Lower leg skin (tissue), 4 donors: ENCODE measurements around the gene UBXN11. TPM values are rescaled to one million over a fixed set of nuclear protein-coding genes. Genes with fewer than 3 reads are reported as not detected.

Experiments
- DNase-seq, 2 donors: peaks; one replicate each; pipeline ENCODE4 v3.0.0-alpha.2; 2019; ENCODE audit warnings: low spot score in 2 of 2
- H3K4me3 ChIP-seq: fragments of 200-600 bp; sonication (generic); 2 replicates; pipeline ENCODE4 v1.5.1; 2017; ENCODE audit warnings: mild to moderate bottlenecking, low read depth; ENCODE audit not compliant: poor library complexity, severe bottlenecking
- CTCF ChIP-seq, 3 donors: fragments of 450-650 bp; IDR thresholded peaks; one replicate each; pipeline ENCODE4 v1.5.1; 2016; ENCODE audit warnings: antibody characterized with exemption in 3 of 3, mild to moderate bottlenecking in 3 of 3, moderate library complexity in 2 of 3
- POLR2A ChIP-seq, 2 donors: fragments of 450-650 bp; IDR thresholded peaks; one replicate each; pipeline ENCODE4 v1.6.1; 2016 to 2017; ENCODE audit warnings: antibody characterized with exemption in 2 of 2, mild to moderate bottlenecking in 1 of 2, moderate library complexity in 1 of 2
- WGBS, 2 donors: methylation state at CpG; one replicate each; pipeline ENCODE4 v1.1.5; 2018; 5-methylcytosine and 5-hydroxymethylcytosine counted together
- intact Hi-C: fragments of 100-400 bp; cut with DNase I; formaldehyde crosslinking; loops from one replicate; pipeline ENCODE4 v1.15.0; 2023; ENCODE audit warnings: low total_unique reads
- total RNA-seq, 4 donors: library from RNA; depleted of rRNA; stranded (reverse); fragments of >200 nt; gene quantifications; one replicate each; pipeline ENCODE4 v1.1.0, GENCODE V29; 2016

UBXN11 gene
- total RNA-seq, 4 donors from 2014 or later, result 5.1 to 9.6 (median 5.8) TPM

- DNase-seq, result peak in 1 of 2 donors; percentile 75
- no peak overlapping the region for H3K4me3 ChIP-seq
- TF ChIP-seq POLR2A (IDR thresholded peaks at IDR 0.05) (no peak), CTCF (IDR thresholded peaks at IDR 0.05) (no peak)
- intact Hi-C loops, result loop anchor here (5.0 kb wide), 1 partner anchor 35 kb away; no protein-coding TSS in a partner anchor
- 59 to 66% methylated on average over 8 of the region's 8 CpGs for WGBS, 2 donors
These were observed 19.3 kb downstream of the UBXN11 start for GRCh38 chr1:26287033-26287711.

GRCh38 chr1:26286064-26286416 is 20.4 kb downstream of the UBXN11 start:
- intact Hi-C loops, result loop anchor here (5.0 kb wide), 1 partner anchor 36 kb away; no protein-coding TSS in a partner anchor
- H3K4me3 ChIP-seq, result no peak overlapping the region
- no peak for TF ChIP-seq POLR2A (IDR thresholded peaks at IDR 0.05)
- no peak for TF ChIP-seq CTCF (IDR thresholded peaks at IDR 0.05)
- 92 to 98% methylated on average over 2 of the region's 2 CpGs for WGBS, 2 donors
- no peak for DNase-seq

- DNase-seq, result no peak
- H3K4me3 ChIP-seq, result no peak overlapping the region
- intact Hi-C loops, result loop anchor here (5.0 kb wide), 1 partner anchor 37 kb away; no protein-coding TSS in a partner anchor
- 83 to 87% methylated on average over 16 to 19 of the region's 19 CpGs for WGBS, 2 donors
- no peak for TF ChIP-seq CTCF (IDR thresholded peaks at IDR 0.05)
- TF ChIP-seq POLR2A (IDR thresholded peaks at IDR 0.05), result no peak
These were observed 20.9 kb downstream of the UBXN11 start for GRCh38 chr1:26285366-26286063.

GRCh38 chr1:26284597-26285347 is 21.7 kb downstream of the UBXN11 start:
- DNase-seq, result peak; percentile 90 to 97
- intact Hi-C loops, result loop anchor here (5.0 kb wide), 1 partner anchor 38 kb away; no protein-coding TSS in a partner anchor
- TF ChIP-seq CTCF (IDR thresholded peaks at IDR 0.05), result no peak
- no peak for TF ChIP-seq POLR2A (IDR thresholded peaks at IDR 0.05)
- WGBS, 2 donors, result 20 to 24% methylated on average over 15 to 21 of the region's 22 CpGs
- H3K4me3 ChIP-seq, result no peak overlapping the region

- no peak overlapping the region for H3K4me3 ChIP-seq
- TF ChIP-seq CTCF (IDR thresholded peaks at IDR 0.05), result no peak
- TF ChIP-seq POLR2A (IDR thresholded peaks at IDR 0.05), result no peak
- intact Hi-C loops, result no loop called here
- WGBS, 2 donors, result 67 to 74% methylated on average over 8 to 11 of the region's 12 CpGs
- no peak for DNase-seq
These were observed 22.4 kb downstream of the UBXN11 start for GRCh38 chr1:26283871-26284596.
